Measurements from ENCODE around the gene MEIOB. TPM values are rescaled to one million over a fixed set of nuclear protein-coding genes. Genes with fewer than 3 reads are reported as not detected.

MEIOB gene
- total RNA-seq, 2 experiments from 2014 or later, result not detected

DNA sequence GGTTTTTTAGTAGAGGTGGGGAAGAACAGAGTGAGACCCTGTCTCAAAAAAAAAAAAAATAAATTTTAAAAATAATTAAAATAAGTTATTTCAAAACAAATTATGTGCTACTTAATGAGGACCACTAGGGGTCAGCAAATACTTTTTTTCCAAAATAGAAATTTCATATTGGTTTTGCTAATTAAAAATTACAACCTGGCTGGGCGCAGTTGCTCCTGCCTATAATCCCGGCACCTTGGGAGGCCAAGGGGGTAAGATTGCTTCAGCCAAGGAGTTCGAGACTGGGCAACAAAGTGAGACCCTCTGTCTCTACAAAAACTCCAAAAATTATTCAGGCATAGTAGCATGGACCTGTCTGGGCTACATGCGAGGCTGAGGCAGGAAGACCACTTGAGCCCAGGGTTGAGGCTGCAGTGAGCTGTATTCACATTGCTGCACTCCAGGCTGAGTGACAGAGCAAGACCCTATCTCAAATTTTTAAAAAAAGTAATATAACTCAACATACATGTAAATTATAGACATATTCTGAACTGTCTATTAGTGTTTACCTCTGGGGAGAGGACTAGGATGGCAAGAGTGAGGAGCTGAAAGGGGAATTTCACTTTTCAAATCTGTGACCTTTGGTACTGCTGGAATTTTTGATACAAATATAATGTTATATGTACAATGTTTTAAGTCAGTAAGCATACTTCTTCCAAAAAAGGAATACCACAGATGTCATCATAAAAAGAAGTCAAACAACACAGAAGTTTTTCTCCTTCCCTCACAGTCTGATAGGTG is 8.1 kb downstream of the MEIOB start:
- ChIA-PET POLR2A (no interaction called here), CTCF (interaction anchor here (0.8 to 1.7 kb wide), 6 partner anchors 14 to 276 kb away, joined by 3 to 6 read pairs (median 3); partner anchors contain the start of gene RPS2)
- H3K36me3 Mint-ChIP-seq (ENCODE audit: low read depth), result no peaks in the 10 kb centered on the region
- peaks cover 2% of the 10 kb centered on the region for H3K4me1 Mint-ChIP-seq (ENCODE audit: low read depth)
- H3K9me3 Mint-ChIP-seq (ENCODE audit: insufficient read depth), result no peaks in the 10 kb centered on the region
- DNase-seq (no peak), ATAC-seq (no peak)
- H3K27me3 Mint-ChIP-seq (ENCODE audit: low read depth), result peaks cover 18% of the 10 kb centered on the region
- H3K4me3 Mint-ChIP-seq, result no peak overlapping the region
- H3K27ac Mint-ChIP-seq, result no peak overlapping the region

DNA sequence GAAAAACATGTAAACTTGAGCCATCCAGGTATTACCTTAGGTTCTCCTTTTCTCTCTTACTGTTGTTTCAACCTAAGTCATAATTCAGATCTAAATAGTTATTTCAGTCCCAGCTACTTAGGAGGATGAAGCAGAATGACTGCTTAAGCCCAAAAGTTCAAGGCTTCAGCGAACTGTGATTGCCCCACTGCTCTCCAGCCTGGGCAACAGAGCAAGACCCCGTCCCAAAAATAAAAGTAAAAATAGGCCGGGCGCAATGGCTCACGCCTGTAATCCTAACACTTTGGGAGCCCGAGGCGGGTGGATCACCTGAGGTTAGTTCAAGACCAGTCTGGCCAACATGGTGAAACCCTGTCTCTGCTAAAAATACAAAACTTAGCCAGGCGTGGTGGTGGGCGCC is 9.6 kb downstream of the MEIOB start:
- Mint-ChIP-seq H3K27ac (no peak overlapping the region), H3K36me3 (ENCODE audit: low read depth) (no peaks in the 10 kb centered on the region), H3K9me3 (ENCODE audit: insufficient read depth) (no peaks in the 10 kb centered on the region), H3K4me3 (no peak overlapping the region), H3K27me3 (ENCODE audit: low read depth) (peaks cover 28% of the 10 kb centered on the region), H3K4me1 (ENCODE audit: low read depth) (peaks cover 2% of the 10 kb centered on the region)
- POLR2A ChIA-PET, result no interaction called here
- ATAC-seq (no peak), DNase-seq (no peak)
- CTCF ChIA-PET, result interaction anchor here (0.9 to 2.9 kb wide), 5 partner anchors 13 to 278 kb away, joined by 3 to 14 read pairs (median 4); partner anchors contain the start of gene MSRB1

DNA sequence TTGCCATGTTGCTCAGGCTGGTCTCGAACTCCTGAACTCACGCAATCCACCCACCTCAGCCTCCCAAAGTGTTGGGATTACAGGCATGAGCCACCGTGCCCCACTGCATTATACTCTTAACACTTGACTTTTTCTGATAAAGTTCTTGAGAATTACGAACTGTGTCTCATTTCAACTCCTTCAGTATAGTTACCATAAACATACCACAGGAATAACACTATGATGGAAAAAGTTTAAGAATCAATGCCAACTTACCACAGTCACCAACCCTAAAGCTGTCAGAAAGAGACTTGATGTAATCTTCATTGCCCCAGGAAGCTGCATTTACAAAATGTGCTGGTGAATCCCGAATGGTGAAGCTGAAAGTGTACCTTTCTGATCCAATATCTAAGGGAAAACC is 10.2 kb downstream of the MEIOB start:
- no peaks in the 10 kb centered on the region for H3K36me3 Mint-ChIP-seq (ENCODE audit: low read depth)
- no peak overlapping the region for H3K27ac Mint-ChIP-seq
- no peaks in the 10 kb centered on the region for H3K9me3 Mint-ChIP-seq (ENCODE audit: insufficient read depth)
- H3K4me3 Mint-ChIP-seq, result no peak overlapping the region
- DNase-seq (no peak), ATAC-seq (no peak)
- peaks cover 32% of the 10 kb centered on the region for H3K27me3 Mint-ChIP-seq (ENCODE audit: low read depth)
- peaks cover 2% of the 10 kb centered on the region for H3K4me1 Mint-ChIP-seq (ENCODE audit: low read depth)
- ChIA-PET POLR2A (no interaction called here), CTCF (interaction anchor here (0.9 to 2.9 kb wide), 4 partner anchors 12 to 279 kb away, joined by 3 to 14 read pairs (median 4); partner anchors contain the start of gene MSRB1)

DNA sequence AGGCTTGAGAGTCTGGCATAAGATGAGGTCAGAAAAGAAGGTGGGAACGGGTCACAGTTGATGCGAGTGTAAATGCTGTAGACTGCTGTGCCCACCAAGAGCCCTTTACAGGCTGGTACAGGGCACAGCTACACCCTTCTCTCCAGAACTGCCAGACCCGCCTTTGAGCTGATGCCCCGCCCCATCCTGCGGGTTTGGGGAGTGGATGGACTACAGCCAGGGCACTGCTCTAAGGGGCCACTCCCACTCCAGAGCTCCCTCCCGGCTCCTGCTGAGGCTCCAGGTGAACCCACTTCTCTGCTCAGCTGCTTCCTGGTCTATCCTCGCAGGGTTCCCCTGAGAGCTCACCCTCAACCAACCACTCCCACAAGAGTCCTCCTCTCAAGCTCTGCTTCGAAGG is 12.3 kb downstream of the MEIOB start:
- no peak for DNase-seq
- CTCF ChIA-PET, result interaction anchor here (0.6 to 3.1 kb wide), 5 partner anchors 11 to 69 kb away, joined by 3 to 10 read pairs (median 3); no protein-coding TSS in a partner anchor
- no peaks in the 10 kb centered on the region for H3K9me3 Mint-ChIP-seq (ENCODE audit: insufficient read depth)
- POLR2A ChIA-PET, result no interaction called here
- H3K36me3 Mint-ChIP-seq (ENCODE audit: low read depth), result no peaks in the 10 kb centered on the region
- H3K27ac Mint-ChIP-seq, result no peak overlapping the region
- no peak for ATAC-seq
- H3K4me3 Mint-ChIP-seq, result no peak overlapping the region
- H3K27me3 Mint-ChIP-seq (ENCODE audit: low read depth), result peaks cover 29% of the 10 kb centered on the region
- peaks cover 15% of the 10 kb centered on the region for H3K4me1 Mint-ChIP-seq (ENCODE audit: low read depth)

DNA sequence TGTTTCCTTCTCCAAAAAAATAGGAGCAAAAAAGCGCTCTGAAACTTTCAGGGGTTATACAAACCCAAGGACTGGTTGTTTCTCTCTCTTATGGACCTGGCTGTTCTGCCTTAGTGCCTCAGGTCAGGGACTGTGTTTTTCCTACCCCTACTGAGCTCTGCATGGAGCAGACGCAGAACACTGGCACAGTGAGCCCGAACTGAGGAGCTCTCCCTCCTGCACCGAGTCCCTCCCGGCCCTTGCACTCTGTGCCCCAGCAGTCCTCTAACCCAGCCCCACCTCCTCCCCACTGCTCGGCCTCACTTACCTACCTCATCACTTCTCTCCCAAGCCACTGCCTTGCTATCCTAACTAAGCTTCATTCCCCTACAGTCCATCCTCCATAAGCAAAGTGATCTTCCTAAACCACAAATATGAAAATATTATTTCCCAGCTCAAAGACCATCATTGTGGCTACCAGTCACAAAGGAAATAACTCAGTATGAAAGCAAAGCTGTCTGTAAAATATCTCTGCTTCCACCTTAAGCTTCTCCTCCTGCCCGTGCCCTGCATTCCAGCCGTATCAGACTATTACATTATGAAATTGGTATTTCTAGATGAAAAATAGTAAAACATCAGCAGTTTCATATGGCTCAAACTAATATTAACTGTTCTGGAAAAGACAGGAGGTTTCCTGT is 13.6 kb downstream of the MEIOB start:
- POLR2A ChIA-PET, result no interaction called here
- H3K36me3 Mint-ChIP-seq (ENCODE audit: low read depth), result no peaks in the 10 kb centered on the region

DNA sequence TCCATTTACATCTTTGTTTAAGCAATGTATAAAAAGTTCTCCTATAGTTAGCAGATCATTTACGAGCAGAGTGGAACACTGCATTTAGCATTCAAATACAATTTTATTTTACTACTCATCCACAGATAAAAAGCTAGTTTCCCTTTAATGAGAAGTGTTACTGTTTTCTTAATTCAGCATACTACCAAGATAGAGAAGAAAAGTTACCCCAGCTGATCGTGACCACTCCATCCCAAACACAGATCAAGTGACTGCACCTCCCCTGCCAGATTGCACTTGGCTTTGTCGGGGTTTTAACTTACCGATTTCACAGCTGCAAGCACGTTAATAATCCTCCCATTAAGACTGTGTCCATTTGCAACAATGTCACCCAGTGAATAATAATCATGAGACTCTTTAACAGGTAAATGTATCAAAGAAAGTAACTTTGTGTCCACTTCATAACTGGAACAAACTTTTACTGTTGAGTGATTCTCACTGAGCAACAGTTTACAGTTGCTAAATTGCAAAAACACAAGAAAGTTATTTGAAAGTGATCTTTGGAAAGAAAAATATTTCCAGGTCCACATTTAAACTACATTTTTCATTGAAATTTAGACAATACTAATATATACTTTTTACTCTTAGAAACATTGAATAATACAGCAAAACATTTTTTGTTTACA is 14.4 kb downstream of the MEIOB start:
- ChIA-PET CTCF (interaction anchor here (3.1 kb wide), 1 partner anchor 71 kb away, joined by 10 read pairs; no protein-coding TSS in a partner anchor), POLR2A (no interaction called here)
- Mint-ChIP-seq H3K27ac (no peak overlapping the region), H3K36me3 (ENCODE audit: low read depth) (no peaks in the 10 kb centered on the region), H3K4me3 (no peak overlapping the region), H3K27me3 (ENCODE audit: low read depth) (peaks cover 29% of the 10 kb centered on the region), H3K9me3 (ENCODE audit: insufficient read depth) (no peaks in the 10 kb centered on the region), H3K4me1 (ENCODE audit: low read depth) (peaks cover 18% of the 10 kb centered on the region)
- no peak for ATAC-seq
- no peak for DNase-seq

More for the DNA sequence above, 13.6 kb downstream of the MEIOB start:
- Mint-ChIP-seq H3K27me3 (ENCODE audit: low read depth) (peaks cover 29% of the 10 kb centered on the region), H3K4me1 (ENCODE audit: low read depth) (peaks cover 18% of the 10 kb centered on the region), H3K9me3 (ENCODE audit: insufficient read depth) (no peaks in the 10 kb centered on the region), H3K27ac (no peak overlapping the region), H3K4me3 (no peak overlapping the region)
- DNase-seq (no peak), ATAC-seq (no peak)
- CTCF ChIA-PET, result interaction anchor here (1.3 to 3.1 kb wide), 2 partner anchors 18 to 71 kb away, joined by 3 to 10 read pairs; no protein-coding TSS in a partner anchor

DNA sequence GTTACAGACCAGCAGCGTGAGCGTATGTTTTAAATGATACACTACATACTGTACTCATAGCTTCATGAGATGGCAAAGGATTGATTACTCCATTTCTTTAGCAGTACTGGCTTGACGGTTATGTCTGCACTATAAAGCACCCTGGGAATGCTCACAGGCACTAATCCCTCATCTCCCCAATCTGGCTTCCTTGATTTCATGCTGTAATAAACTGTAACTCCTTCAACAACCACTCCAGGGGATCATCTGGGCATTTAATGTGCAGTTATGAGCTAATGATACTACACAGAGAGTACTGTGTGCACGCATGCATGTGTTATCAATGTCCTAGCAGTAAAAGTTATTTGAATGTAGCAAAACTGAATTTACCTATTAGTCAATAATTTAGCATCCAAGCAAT is 20.2 kb downstream of the MEIOB start:
- peaks cover 16% of the 10 kb centered on the region for H3K4me1 Mint-ChIP-seq (ENCODE audit: low read depth)
- ChIA-PET CTCF (interaction anchor here (0.6 kb wide), 1 partner anchor 14 kb away, joined by 3 read pairs; no protein-coding TSS in a partner anchor), POLR2A (no interaction called here)
- H3K9me3 Mint-ChIP-seq (ENCODE audit: insufficient read depth), result no peaks in the 10 kb centered on the region
- no peaks in the 10 kb centered on the region for H3K27me3 Mint-ChIP-seq (ENCODE audit: low read depth)
- H3K36me3 Mint-ChIP-seq (ENCODE audit: low read depth), result no peaks in the 10 kb centered on the region
- DNase-seq, result no peak
- H3K27ac Mint-ChIP-seq, result no peak overlapping the region
- no peak for ATAC-seq
- no peak overlapping the region for H3K4me3 Mint-ChIP-seq

DNA sequence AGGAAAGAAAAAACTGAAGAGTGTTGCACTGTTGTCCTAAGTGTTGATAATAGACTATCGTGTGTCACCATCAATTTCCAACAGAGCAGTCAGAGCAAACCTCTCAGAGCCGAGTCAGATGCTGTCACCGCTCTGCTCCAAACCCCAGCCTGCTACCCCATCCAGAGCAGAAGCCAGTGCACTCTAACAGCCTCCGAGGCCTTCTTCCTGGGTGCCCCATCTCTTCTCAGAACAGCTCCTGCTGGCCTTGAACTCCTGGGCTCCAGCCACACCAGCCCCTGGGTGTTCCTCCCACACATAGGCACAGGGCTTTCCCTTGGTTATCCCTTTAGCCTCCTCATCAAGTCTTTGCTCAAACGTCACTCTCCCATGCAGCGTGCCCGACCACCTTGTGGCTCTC is 21.0 kb downstream of the MEIOB start:
- H3K27ac Mint-ChIP-seq, result no peak overlapping the region
- DNase-seq, result no peak
- H3K9me3 Mint-ChIP-seq (ENCODE audit: insufficient read depth), result no peaks in the 10 kb centered on the region
- ChIA-PET CTCF (no interaction called here), POLR2A (no interaction called here)
- H3K4me1 Mint-ChIP-seq (ENCODE audit: low read depth), result peaks cover 16% of the 10 kb centered on the region
- peaks cover 4% of the 10 kb centered on the region for H3K27me3 Mint-ChIP-seq (ENCODE audit: low read depth)
- no peak overlapping the region for H3K4me3 Mint-ChIP-seq
- H3K36me3 Mint-ChIP-seq (ENCODE audit: low read depth), result no peaks in the 10 kb centered on the region
- ATAC-seq, result no peak

DNA sequence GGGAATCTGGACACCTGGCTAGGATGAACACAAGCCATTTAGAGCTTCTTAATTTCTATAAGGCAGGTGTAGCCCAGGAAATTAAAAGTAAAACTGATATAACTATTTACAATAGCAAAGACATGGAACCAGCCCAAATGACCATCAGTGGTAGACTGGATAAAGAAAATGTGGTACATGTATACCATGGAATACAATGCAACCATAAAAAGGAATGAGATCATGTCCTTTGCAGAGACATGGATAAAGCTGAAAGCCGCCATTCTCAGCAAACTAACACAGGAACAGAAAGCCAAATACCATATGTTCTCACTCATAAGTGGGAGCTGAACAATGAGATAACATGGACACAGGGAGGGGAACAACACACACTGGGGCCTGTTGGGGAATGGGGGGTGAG is 25.5 kb downstream of the MEIOB start:
- no peak overlapping the region for H3K4me3 Mint-ChIP-seq
- no peak overlapping the region for H3K27ac Mint-ChIP-seq
- H3K27me3 Mint-ChIP-seq (ENCODE audit: low read depth), result peaks cover 4% of the 10 kb centered on the region
- no peaks in the 10 kb centered on the region for H3K36me3 Mint-ChIP-seq (ENCODE audit: low read depth)
- H3K4me1 Mint-ChIP-seq (ENCODE audit: low read depth), result no peaks in the 10 kb centered on the region
- CTCF ChIA-PET, result no interaction called here
- DNase-seq, result no peak
- POLR2A ChIA-PET, result interaction anchor here (0.7 kb wide), 1 partner anchor 32 kb away, joined by 3 read pairs; no protein-coding TSS in a partner anchor
- no peaks in the 10 kb centered on the region for H3K9me3 Mint-ChIP-seq (ENCODE audit: insufficient read depth)
- no peak for ATAC-seq

DNA sequence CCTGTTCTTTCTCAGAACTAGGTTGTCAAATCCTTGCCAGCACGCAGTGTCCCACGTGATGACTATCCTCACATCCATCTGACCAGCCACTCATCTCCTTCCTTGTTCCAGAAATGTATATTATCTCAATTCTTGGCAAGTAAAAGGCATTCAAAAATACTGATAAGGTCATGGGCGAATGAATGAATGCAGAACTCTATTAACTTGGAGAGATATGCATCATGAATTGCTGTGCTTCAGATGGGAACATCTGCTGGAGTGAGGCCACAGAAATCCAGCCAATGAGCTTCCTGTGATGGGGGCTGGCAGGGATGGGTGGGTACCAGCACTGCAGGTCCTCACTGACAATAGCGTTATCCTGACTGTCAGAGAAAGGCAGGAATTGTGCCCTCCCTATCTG is 26.0 kb downstream of the MEIOB start:
- no peak for ATAC-seq
- POLR2A ChIA-PET, result interaction anchor here (0.7 kb wide), 1 partner anchor 32 kb away, joined by 3 read pairs; no protein-coding TSS in a partner anchor
- Mint-ChIP-seq H3K27ac (no peak overlapping the region), H3K27me3 (ENCODE audit: low read depth) (peaks cover 4% of the 10 kb centered on the region), H3K4me3 (no peak overlapping the region), H3K4me1 (ENCODE audit: low read depth) (no peaks in the 10 kb centered on the region), H3K9me3 (ENCODE audit: insufficient read depth) (no peaks in the 10 kb centered on the region), H3K36me3 (ENCODE audit: low read depth) (no peaks in the 10 kb centered on the region)
- DNase-seq, result no peak
- CTCF ChIA-PET, result no interaction called here

DNA sequence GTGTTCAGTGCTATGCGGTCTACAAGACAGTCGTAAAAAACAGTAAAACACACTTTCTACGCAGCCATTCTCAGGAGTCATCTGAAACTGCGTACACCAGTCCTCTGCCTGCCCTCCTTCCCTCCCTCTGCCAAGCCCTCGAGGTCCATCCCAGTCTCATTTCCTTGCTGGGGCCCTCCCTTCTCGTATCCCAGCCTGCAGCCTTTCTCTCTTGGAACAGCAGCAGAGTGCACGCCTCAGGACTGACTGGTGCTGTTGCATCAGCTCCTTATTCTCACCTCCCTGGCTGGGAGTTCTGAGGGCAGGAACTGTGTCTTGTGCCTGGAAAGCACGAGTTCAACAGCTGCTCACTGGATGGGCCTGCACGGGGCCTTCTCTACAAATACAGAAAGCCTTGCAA is 32.4 kb downstream of the MEIOB start:
- Mint-ChIP-seq H3K4me3 (no peak overlapping the region), H3K27me3 (ENCODE audit: low read depth) (no peaks in the 10 kb centered on the region), H3K36me3 (ENCODE audit: low read depth) (no peaks in the 10 kb centered on the region), H3K27ac (no peak overlapping the region), H3K4me1 (ENCODE audit: low read depth) (no peaks in the 10 kb centered on the region), H3K9me3 (ENCODE audit: insufficient read depth) (no peaks in the 10 kb centered on the region)
- ChIA-PET CTCF (interaction anchor here (0.6 kb wide), 1 partner anchor 38 kb away, joined by 3 read pairs; no protein-coding TSS in a partner anchor), POLR2A (no interaction called here)
- DNase-seq (no peak), ATAC-seq (no peak)

DNA sequence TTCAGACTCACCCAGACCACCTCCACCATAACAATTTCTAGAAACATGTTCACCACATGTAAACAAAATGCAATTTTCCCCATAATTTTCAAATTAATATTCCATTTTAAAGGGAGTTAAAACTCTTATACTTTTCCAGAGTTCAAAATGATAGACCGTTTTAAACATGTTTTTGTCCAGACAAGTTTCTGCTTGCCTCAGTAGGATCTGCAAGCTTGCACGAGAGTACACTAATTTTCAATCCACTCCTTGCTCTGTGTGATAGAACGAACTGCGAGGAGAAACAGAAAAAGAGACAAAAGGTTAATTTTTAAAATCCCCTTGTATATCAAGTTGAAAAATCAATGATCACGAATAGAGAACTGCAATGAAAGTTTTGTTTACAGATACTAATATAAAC is 37.9 kb downstream of the MEIOB start:
- H3K9me3 Mint-ChIP-seq (ENCODE audit: insufficient read depth), result no peaks in the 10 kb centered on the region
- DNase-seq, result no peak
- H3K27me3 Mint-ChIP-seq (ENCODE audit: low read depth), result no peaks in the 10 kb centered on the region
- POLR2A ChIA-PET, result no interaction called here
- peaks cover 2% of the 10 kb centered on the region for H3K36me3 Mint-ChIP-seq (ENCODE audit: low read depth)
- H3K4me1 Mint-ChIP-seq (ENCODE audit: low read depth), result peaks cover 3% of the 10 kb centered on the region
- CTCF ChIA-PET, result no interaction called here
- H3K27ac Mint-ChIP-seq, result no peak overlapping the region
- ATAC-seq, result no peak
- H3K4me3 Mint-ChIP-seq, result no peak overlapping the region
